HCT116 (cell line): ENCODE measurements around the gene XDH. TPM values are rescaled to one million over a fixed set of nuclear protein-coding genes. Genes with fewer than 3 reads are reported as not detected.

Experiments
- ATAC-seq: fragments of 200-7000 bp; cut with Tn5 transposase; 2 replicates; pipeline ENCODE4 v1.9.1; 2020; ENCODE audit warnings: mild to moderate bottlenecking, moderate library complexity
- BruUV-seq: library from RNA; stranded (reverse); fragments of 400-500 nt; replicated peaks from 2 replicates; lab custom pipeline; 2021; lab: Mats Ljungman, UMichigan
- CTCF ChIA-PET: fragments of 300-600 bp; sonication (Branson Sonifier 250); formaldehyde crosslinking; loops from one replicate; lab custom pipeline; 2021; ENCODE audit warnings: antibody characterized with exemption; lab: Charles Lee
- POLR2A ChIA-PET: fragments of 300-600, 350-600 bp; sonication (Branson Sonifier 250); formaldehyde crosslinking; loops from one replicate; lab custom pipeline; 2021; ENCODE audit warnings: antibody characterized with exemption; lab: Charles Lee
- RAD21 ChIA-PET, 2 experiments: fragments of 300-600 bp; sonication (Branson Sonifier 250); formaldehyde crosslinking; loops; one replicate each; lab custom pipeline; 2023; ENCODE audit warnings: low total read pairs in 2 of 2; ENCODE audit not compliant: uncharacterized antibody in 2 of 2, unreplicated experiment in 2 of 2, low non-redundant PET in 1 of 2; lab: Charles Lee
- DNase-seq: peaks from one replicate; pipeline ENCODE4 v3.0.0-alpha.2; 2010; ENCODE audit warnings: low read depth, low spot score
- H2AFZ ChIP-seq: fragments of 200-600 bp; shearing (Covaris generic), sonication (generic); 2 replicates; pipeline ENCODE4 v1.6.1; 2017; ENCODE audit warnings: low read depth, mixed run types, mixed read lengths, antibody characterized with exemption, low read length; ENCODE audit not compliant: poor library complexity, severe bottlenecking
- H3K27ac ChIP-seq: 2 replicates; pipeline ENCODE4 v1.5.1; 2012; ENCODE audit warnings: low read depth, low read length
- H3K27me3 ChIP-seq: fragments of 200-600 bp; sonication (generic); 2 replicates; pipeline ENCODE4 v1.6.1; 2016; ENCODE audit warnings: mixed run types, low read length, mixed read lengths; ENCODE audit not compliant: insufficient read depth
- H3K36me3 ChIP-seq, 2 experiments: fragments of 200-500 bp in 1 of 2; fragments of 200-600 bp in 1 of 2; sonication (Bioruptor generic) in 1 of 2; sonication (generic) in 1 of 2; 2 replicates each; pipeline versions ENCODE4 v1.5.1 to v1.6.1; 2014 to 2016; ENCODE audit warnings: low read length in 2 of 2, inconsistent platforms in 1 of 2, mixed read lengths in 1 of 2, mixed run types in 1 of 2; ENCODE audit not compliant: insufficient read depth in 2 of 2, control insufficient read depth in 1 of 2
- H3K4me1 ChIP-seq, 2 experiments: fragments of 200-600 bp in 1 of 2; sonication (generic) in 1 of 2; 2 replicates each; pipeline versions ENCODE4 v1.5.1 to v1.6.1; 2012 to 2017; ENCODE audit warnings: low read length in 2 of 2, inconsistent platforms in 1 of 2, mild to moderate bottlenecking in 1 of 2, mixed read lengths in 1 of 2, mixed run types in 1 of 2, moderate library complexity in 1 of 2; ENCODE audit not compliant: insufficient read depth in 2 of 2, control insufficient read depth in 1 of 2
- H3K4me2 ChIP-seq: fragments of 200-600 bp; sonication (generic); 2 replicates; pipeline ENCODE4 v1.6.1; 2017; ENCODE audit warnings: mixed run types, low read length, mixed read lengths
- H3K4me3 ChIP-seq, 2 experiments: fragments of 200-600 bp in 1 of 2; sonication (generic) in 1 of 2; replicated peaks in 1 of 2; 2 replicates each; pipeline ENCODE4 v1.5.1; 2011 to 2016; ENCODE audit warnings: low read length in 2 of 2, control low read depth in 1 of 2, low read depth in 1 of 2, mild to moderate bottlenecking in 1 of 2, mixed read lengths in 1 of 2, mixed run types in 1 of 2
- H3K79me2 ChIP-seq: fragments of 200-600 bp; sonication (generic); 2 replicates; pipeline ENCODE4 v1.6.1; 2017; ENCODE audit warnings: mild to moderate bottlenecking, mixed run types, low read length, moderate library complexity, mixed read lengths; ENCODE audit not compliant: insufficient read depth
- H3K9ac ChIP-seq: fragments of 200-600 bp; sonication (generic); 2 replicates; pipeline ENCODE4 v1.6.1; 2016; ENCODE audit warnings: low read length, mixed read lengths
- H3K9me2 ChIP-seq: fragments of 200-600 bp; sonication (generic), shearing (Covaris generic); 2 replicates; pipeline ENCODE4 v1.6.1; 2017; ENCODE audit warnings: mixed run types, mild to moderate bottlenecking, moderate library complexity; ENCODE audit not compliant: insufficient read depth
- H3K9me3 ChIP-seq, 2 experiments: fragments of 200-500 bp in 1 of 2; fragments of 200-600 bp in 1 of 2; sonication (Bioruptor generic) in 1 of 2; sonication (generic) in 1 of 2; 2 replicates each; pipeline ENCODE4 v1.6.1; 2014 to 2017; ENCODE audit warnings: low read length in 2 of 2, mixed read lengths in 2 of 2, inconsistent platforms in 1 of 2, low read depth in 1 of 2, mild to moderate bottlenecking in 1 of 2, mixed run types in 1 of 2, moderate library complexity in 1 of 2; ENCODE audit not compliant: control insufficient read depth in 1 of 2, insufficient read depth in 1 of 2
- H4K20me1 ChIP-seq: fragments of 200-600 bp; sonication (generic), shearing (Covaris generic); 2 replicates; pipeline ENCODE4 v1.6.1; 2017; ENCODE audit warnings: mixed run types, mild to moderate bottlenecking, moderate library complexity; ENCODE audit not compliant: insufficient read depth
- CBX3 ChIP-seq: IDR thresholded peaks from 2 replicates; pipeline ENCODE4 v1.6.1; 2012; ENCODE audit warnings: low read depth
- EZH2 ChIP-seq: fragments of 200-600 bp; sonication (generic); IDR thresholded peaks from 2 replicates; pipeline ENCODE4 v1.6.1; 2017; ENCODE audit warnings: antibody characterized with exemption, mixed run types
- SRF ChIP-seq: IDR thresholded peaks from 2 replicates; pipeline ENCODE4 v1.6.1; 2012; ENCODE audit warnings: low read depth
- TCF7L2 ChIP-seq: IDR thresholded peaks from 2 replicates; pipeline ENCODE4 v1.7.0; 2011; ENCODE audit warnings: borderline replicate concordance, inconsistent platforms; ENCODE audit not compliant: insufficient read depth, insufficient read length; ENCODE audit errors: extremely low read depth
- ZFX ChIP-seq: fragments of 450-650 bp; IDR thresholded peaks from 2 replicates; pipeline ENCODE4 v1.6.1; 2017
- intact Hi-C: fragments of 100-400 bp; cut with micrococcal nuclease; formaldehyde crosslinking; loops from 2 replicates; pipeline ENCODE4 v1.10.0; 2022
- total RNA-seq: library from RNA; stranded (reverse); gene quantifications from one replicate; pipeline ENCODE4 v1.2.1, GENCODE V29; 2021; ENCODE audit not compliant: unreplicated experiment
- TF ChIP-seq, protein P1 (sequence below): IDR thresholded peaks from 2 replicates; pipeline ENCODE4 v1.6.1; 2011; ENCODE audit warnings: mild to moderate bottlenecking, low read length, moderate library complexity; ENCODE audit not compliant: insufficient replicate concordance; ENCODE audit errors: extremely low read depth
- TF ChIP-seq, protein P2 (sequence below): IDR thresholded peaks from 2 replicates; pipeline ENCODE4 v1.6.1; 2012; ENCODE audit warnings: low read depth

The XDH gene
- total RNA-seq, 1 experiment from 2014 or later: 0.15 TPM

- H3K4me3 ChIP-seq: no peak overlapping the region
- POLR2A ChIA-PET: no interaction called here
- CTCF ChIA-PET: no interaction called here
- DNase-seq (no peak), ATAC-seq (no peak)
- TF ChIP-seq EZH2: no peak
- TF ChIP-seq ZFX: no peak
- no peak for TF ChIP-seq SRF
- no peak for TF ChIP-seq TCF7L2
- TF ChIP-seq, protein P1, sequence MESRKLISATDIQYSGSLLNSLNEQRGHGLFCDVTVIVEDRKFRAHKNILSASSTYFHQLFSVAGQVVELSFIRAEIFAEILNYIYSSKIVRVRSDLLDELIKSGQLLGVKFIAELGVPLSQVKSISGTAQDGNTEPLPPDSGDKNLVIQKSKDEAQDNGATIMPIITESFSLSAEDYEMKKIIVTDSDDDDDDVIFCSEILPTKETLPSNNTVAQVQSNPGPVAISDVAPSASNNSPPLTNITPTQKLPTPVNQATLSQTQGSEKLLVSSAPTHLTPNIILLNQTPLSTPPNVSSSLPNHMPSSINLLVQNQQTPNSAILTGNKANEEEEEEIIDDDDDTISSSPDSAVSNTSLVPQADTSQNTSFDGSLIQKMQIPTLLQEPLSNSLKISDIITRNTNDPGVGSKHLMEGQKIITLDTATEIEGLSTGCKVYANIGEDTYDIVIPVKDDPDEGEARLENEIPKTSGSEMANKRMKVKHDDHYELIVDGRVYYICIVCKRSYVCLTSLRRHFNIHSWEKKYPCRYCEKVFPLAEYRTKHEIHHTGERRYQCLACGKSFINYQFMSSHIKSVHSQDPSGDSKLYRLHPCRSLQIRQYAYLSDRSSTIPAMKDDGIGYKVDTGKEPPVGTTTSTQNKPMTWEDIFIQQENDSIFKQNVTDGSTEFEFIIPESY: no peak
- no peak for TF ChIP-seq CBX3
- TF ChIP-seq, protein P2, sequence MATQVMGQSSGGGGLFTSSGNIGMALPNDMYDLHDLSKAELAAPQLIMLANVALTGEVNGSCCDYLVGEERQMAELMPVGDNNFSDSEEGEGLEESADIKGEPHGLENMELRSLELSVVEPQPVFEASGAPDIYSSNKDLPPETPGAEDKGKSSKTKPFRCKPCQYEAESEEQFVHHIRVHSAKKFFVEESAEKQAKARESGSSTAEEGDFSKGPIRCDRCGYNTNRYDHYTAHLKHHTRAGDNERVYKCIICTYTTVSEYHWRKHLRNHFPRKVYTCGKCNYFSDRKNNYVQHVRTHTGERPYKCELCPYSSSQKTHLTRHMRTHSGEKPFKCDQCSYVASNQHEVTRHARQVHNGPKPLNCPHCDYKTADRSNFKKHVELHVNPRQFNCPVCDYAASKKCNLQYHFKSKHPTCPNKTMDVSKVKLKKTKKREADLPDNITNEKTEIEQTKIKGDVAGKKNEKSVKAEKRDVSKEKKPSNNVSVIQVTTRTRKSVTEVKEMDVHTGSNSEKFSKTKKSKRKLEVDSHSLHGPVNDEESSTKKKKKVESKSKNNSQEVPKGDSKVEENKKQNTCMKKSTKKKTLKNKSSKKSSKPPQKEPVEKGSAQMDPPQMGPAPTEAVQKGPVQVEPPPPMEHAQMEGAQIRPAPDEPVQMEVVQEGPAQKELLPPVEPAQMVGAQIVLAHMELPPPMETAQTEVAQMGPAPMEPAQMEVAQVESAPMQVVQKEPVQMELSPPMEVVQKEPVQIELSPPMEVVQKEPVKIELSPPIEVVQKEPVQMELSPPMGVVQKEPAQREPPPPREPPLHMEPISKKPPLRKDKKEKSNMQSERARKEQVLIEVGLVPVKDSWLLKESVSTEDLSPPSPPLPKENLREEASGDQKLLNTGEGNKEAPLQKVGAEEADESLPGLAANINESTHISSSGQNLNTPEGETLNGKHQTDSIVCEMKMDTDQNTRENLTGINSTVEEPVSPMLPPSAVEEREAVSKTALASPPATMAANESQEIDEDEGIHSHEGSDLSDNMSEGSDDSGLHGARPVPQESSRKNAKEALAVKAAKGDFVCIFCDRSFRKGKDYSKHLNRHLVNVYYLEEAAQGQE: no peak
- no peak overlapping the region for H3K27ac ChIP-seq
- intact Hi-C loops: no loop called here
- H3K79me2 ChIP-seq: no peaks in the 10 kb centered on the region
- H4K20me1 ChIP-seq: no peaks in the 10 kb centered on the region
- H3K9ac ChIP-seq: no peak overlapping the region
- H2AFZ ChIP-seq: no peak overlapping the region
- no peak overlapping the region for H3K4me2 ChIP-seq
- RAD21 ChIA-PET: no interaction called here
- H3K9me3 ChIP-seq: no peaks in the 10 kb centered on the region
- H3K27me3 ChIP-seq: peaks cover 7% of the 10 kb centered on the region; the same call in 1 of the 2 replicates
- BruUV-seq: no TSS peak
- no peaks in the 10 kb centered on the region for H3K9me2 ChIP-seq
- no peaks in the 10 kb centered on the region for H3K4me1 ChIP-seq
- no peaks in the 10 kb centered on the region for H3K36me3 ChIP-seq
Measured at GRCh38 chr2:31349160-31349559, 65.4 kb downstream of the XDH start.
